Pons (tissue), 1 donor: ENCODE results near the gene COL5A2.
A peak's percentile ranks its signal among the peaks of the same experiment; 100 is the strongest.

Experiments
- DNase-seq: peaks from one replicate; pipeline ENCODE4 v3.0.0-alpha.2; 2016; ENCODE audit warnings: low spot score

COL5A2 gene

DNA sequence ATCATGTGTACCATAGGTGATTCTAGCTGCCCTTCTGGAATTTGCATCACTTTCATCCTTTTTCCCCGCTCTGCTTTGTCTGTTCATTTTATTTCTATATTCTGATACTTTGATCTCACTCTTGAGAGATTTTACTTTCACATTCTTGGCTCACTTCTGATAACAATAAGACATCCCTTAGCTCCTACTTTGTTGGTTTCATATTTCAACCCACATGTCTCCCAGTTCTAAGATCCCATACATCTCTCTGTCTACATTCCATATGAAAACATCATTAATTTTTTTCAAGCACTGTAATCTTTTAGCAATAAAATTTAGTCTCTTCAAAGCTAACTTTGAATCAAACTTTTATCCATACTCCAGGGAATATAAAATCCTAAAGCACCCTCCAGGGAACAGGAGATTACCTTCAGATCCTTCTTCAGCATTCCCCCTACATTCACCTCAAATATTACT, 129.8 kb downstream of the COL5A2 start:
- DNase-seq = no peak

DNA sequence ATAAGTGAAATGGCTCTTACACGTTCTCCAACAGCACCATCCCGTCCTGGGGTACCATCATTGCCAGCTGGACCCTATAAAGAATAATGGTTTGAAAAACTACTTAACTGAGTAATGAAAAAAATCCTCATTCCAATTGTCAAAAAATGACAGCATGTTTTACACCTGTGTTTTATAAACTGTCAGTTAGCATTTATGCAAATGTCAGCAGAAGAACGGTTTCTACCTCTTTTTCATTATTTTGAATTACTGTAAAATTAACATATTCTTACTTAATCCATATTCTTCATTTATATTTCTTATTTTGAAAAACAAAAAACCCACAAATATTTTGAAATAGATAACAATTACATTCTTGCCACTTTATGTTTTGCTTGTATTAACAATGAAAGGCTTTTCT, 131.4 kb downstream of the COL5A2 start:
- no peak for DNase-seq

DNA sequence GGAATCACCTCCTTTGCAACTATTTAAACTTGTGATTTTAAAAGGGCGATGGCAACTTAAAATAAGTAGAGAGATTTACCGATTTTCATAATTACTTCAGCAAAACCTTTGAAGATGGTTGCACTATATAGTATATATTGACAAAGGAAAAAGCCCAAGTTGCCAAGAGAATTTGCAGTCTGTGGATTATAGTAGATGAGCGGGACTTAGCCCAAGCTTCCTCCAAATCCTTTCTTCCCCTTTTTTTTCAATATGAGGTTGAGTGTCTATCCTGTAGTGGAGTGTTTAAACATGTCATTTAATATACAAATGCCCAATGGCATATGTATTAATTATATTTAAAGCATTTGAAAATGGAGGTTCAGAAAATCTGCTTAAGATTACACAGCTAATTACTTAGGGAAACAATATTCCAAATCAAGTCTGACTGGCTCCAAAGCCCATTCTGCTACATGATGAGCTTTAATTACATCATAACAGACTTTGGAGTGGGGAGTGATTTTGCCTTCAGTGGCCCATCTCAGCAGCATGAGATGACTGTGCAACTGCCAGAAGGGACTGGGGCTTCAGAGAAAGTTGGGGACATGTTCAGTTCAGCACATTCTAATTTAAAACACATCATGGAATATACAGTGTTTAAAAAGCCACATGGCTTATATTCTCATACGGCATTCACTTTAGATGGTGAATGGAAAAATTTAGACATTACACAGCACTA, 132.2 kb downstream of the COL5A2 start:
- no peak for DNase-seq

DNA sequence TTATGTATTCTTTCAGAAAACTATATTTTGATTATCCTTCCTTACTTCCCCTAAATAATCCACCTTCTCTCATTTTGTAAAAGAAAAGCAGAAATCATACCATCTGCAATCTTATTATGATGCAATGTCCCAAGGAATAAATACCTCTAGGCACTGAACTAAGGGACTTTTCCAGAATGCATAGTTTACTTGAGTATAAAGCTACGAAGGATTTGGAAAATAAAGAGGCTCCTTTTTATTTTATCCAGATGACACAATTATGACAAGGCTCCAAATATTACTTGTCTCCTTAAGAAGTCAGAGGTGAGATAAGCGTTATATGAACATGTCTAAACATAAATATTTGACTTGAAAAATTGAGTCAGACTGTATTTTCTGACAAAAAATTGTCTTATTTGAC, 133.2 kb downstream of the COL5A2 start:
- no peak for DNase-seq

DNA sequence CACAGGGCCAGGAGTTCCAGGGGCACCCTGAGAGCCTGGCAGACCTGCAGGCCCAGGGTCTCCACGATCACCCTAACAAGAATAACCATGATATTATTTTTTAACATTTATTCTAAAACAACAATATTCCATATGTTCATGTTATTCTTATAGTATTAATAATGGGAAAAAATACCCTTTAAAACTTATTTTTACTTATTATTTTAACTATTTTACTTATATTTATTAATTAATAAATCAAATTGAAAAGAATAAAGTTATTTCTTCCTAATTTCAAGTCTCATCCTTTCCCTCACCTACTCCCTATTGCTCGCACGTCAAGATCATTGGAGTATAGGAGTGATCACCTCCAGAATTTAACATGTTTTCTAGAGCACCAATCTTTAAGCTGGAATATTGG, 133.7 kb downstream of the COL5A2 start:
- DNase-seq = no peak

DNA sequence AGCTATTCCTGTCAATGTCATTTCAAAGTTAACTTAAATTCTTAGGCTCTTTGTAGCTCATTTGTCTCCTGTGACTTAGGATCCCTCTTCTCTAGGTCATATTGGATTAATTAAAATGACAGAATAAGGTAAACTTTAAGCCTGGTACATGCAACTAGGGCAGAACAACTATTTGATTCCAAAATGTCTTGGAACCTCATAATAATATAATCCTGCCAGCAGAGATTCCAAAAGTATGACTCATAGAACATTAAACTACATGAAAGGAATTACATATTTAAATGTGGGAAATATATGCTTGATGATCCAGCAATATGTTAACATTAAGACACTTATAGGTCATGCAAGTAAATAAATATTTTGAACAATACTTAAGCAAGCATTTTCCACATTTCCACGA, 142.0 kb downstream of the COL5A2 start:
- DNase-seq = no peak

DNA sequence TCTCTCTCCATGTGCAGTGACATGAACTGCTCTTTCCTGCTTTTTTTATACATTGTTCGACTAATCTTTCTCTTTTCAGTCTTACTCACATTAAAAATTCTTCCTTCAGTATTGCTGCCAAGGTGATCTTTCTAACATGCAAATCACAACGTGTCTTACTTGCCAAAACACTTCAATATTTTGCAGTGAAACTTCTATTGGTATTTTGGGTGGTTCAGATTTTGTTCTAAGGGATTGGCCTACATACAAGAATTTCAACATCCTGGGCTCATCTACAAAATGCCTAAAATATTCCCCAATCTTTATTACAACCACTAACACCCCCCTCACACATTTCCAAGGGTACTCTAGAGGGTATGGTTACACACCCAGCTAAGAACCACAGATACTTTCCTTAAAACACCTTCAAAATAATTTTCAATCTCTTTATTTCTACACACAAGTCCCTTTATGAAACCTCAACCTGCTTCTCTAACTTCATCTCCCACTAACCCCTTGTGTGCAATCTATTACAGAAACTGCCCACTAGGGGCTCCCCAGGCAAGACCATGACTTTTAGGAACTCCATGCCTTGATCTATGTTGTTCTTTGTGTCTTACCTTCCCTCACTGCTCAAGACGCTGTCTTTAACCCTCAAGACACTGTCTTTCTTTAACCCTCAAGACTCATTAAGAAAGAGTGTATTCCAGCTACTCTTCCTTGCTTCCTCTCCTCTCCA, 154.5 kb downstream of the COL5A2 start:
- DNase-seq = no peak

DNA sequence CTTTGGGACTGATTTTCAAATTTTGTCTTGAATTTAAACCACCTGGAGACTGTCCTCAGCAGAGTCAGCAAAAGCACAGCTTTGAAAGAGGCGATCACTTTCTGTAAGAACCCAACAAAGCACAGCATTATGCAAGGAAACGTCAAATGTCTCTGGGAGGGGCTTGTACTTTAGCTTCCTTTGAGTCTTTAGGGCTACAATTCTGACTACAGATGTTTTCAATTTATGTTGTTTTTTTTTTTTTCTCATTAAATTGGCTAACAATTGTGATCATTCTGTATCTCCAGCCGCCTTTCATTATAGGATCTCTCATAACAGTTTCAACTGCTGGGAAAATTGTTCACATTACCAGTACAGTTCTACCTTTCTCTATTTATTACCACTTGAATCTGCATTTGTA, 157.1 kb downstream of the COL5A2 start:
- DNase-seq = no peak

DNA sequence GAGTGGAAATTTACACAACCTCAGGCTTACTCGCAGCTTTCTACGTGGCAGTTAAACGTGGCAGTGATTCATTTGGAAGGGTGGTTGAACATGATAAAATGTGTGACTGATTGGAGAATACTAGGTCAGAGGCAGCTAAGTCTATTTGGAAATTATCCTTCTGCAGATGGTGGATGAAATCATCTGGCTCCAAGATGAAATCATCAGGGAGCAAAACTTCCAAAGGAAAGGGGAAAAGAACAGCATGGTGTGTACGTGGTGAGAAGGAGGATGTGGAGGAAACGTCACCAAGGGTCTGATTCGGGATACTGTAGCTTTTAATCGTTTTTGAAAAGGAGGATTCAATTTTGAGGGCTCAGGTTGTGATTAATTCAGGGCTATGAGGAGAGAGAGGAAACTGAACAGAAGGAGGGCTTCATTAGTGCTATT, 157.5 kb downstream of the COL5A2 start:
- peak; percentile 22 for DNase-seq

DNA sequence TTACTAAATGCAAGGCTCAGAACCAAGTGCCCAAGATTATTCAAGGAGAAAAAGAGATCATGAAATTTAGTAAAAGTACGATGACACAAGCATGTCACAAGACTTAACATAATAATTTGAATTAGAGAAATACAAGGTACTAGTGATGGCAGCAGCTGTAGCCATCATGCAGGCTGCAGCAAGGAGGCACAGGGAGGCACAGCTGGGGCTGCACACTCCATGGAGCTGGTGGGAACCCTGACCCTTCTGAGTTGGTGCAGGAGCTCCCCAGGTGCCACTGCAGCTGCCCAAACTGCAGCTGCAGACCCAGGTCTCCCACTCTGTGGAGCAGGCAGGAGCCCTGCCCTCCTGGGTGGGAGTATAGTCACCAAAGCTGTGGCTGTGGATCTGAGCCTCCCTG, 159.4 kb downstream of the COL5A2 start:
- no peak for DNase-seq

DNA sequence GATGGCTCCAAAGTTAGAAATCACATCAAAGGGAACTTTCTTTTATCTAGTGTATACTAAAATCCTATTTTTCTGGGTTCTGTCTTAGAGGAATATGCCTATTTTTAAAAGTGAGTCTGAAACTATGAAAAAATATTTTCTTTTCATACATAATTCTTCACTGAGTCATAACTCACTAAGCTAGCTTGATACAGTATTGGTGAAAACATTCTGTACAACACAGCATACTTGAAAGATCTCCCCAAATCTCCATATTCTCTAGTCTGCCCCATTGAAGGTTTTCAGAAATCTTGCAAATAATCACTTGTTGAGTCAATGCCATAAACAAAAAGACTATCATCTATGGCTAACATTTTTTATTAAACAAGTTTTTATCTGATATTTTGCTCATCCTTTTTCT, 160.9 kb downstream of the COL5A2 start:
- no peak for DNase-seq

DNA sequence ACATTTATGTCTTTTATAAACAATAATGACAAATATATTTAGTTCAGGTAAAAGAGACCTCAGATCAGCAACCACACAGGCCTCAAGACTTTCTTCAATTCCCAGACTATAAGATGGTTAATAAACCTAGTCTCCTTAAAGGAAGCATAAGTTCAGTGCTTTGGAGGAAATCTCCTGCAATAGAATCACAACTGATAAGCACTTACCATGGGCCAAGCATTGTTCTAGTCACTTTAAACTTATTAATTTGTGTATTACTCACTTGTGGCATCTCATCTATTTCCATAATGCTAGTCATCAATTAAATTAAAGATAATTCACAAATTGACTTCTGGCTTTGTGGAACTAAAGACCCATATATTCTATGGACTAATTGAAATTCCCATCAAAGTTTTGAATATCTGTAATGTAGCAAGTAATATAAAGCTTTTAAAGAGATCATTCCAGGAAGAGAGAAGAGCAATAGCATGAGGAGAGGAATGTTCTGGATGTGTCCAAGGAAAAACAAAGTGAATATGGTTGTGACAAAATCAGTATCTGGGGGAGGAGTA, 163.2 kb downstream of the COL5A2 start:
- DNase-seq = no peak

DNA sequence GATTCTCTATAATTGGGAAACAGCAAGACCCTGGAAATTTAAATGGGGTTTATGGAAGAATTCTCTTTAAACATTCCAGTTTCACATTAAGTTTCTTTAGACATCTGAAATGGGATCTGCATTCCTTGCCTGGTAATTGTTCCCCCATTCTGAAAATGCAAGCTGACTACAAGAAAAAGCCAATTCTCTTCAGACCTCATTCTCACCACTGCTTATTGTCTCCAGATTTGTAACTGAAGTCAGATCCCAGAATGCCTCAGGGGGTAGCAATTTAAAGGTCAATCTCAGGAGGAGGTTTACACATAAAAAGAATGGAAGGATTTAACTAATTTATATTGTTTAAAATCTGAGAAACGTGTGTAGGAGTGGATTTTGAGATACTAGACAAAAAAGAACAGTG, 164.2 kb downstream of the COL5A2 start:
- no peak for DNase-seq

DNA sequence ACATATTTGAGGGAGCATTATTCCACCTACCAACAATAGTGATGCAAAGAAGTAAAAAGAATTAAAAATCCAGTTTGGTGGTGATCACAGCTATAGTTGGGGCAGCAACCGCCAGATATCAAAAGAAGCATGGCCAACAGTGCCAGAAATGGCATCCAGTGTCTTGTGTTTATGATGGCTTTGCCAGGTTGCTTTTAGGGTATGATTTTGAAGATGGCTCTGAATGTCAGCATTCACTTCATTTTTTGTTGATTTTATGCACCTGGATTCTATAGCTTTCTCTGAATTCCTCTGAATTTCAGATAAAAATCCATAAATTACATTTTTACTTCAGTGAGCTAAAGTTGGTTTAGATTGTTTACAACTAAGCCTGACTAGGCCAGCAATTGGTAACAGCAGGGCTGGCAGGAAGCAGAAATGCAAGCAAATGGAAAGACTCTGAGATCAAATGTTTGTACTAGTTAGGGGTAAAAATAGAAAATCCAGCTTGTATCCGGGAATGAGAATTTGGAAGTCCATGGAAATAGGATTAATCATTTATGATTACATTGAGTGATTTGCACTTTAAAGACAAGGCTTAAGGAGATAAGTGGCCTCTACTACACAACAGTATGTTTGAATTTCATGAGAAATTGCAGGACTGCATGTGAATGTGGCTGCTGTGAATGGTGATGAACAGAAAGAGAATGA, 165.0 kb downstream of the COL5A2 start:
- DNase-seq = no peak

DNA sequence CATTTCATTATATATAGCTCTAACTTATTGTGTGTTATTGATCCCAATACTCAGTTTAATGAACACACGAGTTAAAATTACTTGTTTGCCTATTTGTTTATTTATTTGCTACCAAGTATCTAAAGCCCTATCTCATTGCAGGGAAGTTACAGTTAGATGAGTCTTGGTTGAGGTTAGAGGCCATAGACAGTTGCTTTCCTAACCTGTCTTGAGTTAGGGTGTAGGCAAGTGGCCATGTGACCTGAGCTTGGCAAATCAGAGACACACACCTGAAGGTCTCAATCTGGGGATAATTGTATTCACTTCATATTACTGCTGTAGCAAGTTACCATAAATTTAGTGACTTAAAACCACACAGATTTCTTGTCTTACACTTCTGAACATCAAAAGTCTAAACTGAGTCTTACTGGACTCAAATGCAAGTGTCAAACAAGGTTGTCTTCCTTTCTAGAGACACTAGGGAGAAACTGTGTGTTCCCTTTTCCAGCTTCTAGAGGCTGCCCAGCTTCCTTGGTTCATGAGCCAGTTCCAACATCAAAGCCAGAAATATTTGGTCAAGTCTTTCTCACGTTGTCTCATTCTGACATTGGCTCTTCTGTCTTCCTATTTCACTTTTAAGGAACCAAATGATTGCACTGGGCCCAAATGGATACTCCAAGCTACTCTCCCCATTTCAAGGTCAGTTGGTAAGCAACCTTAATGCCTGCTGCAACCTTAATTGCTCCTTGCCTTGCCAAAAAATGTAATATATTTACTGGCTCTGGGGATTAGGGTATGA, 165.7 kb downstream of the COL5A2 start:
- DNase-seq = no peak

DNA sequence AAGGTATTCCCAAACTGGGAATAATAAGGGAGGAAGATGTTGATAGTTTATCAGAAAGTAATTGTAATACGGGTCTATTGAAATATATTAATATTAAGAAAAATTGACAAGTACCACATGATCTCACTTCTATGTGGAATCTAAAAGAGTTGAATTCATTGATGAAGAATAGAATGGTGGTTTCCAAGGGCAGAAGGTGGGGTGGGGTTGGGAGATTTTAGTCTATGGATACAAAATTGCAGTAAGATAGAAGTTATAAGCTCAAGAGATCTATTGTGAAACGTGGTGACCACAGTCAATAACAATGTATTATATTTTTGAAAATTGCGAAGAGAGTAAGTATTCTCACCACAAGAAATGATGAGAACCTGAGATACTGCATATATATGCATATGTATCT, 166.5 kb downstream of the COL5A2 start:
- DNase-seq = no peak

DNA sequence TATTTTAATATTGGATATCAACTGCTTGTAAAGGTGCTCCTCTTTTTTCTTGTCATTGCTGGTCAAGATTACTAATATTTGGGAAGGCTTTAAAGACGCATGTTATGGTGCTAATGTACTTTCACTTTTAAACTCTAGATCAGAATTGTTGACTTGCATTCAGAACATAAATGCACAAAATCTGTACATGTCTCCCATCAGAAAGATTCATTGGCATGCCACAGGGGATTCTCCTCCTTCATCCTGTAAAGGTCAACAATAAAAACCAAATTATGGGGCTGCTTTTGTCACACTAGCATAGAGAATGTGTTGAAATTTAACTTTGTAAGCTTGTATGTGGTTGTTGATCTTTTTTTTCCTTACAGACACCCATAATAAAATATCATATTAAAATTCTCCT, 167.2 kb downstream of the COL5A2 start:
- no peak for DNase-seq

DNA sequence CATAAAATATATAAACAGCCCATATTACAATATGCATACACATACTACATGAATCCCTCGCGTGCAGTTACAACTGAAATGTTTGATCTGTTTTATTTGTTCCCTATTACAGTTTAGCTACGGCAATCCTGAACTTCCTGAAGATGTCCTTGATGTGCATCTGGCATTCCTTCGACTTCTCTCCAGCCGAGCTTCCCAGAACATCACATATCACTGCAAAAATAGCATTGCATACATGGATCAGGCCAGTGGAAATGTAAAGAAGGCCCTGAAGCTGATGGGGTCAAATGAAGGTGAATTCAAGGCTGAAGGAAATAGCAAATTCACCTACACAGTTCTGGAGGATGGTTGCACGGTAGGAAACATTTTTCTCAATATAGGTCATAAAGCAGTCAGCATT, 169.0 kb downstream of the COL5A2 start:
- DNase-seq = no peak

DNA sequence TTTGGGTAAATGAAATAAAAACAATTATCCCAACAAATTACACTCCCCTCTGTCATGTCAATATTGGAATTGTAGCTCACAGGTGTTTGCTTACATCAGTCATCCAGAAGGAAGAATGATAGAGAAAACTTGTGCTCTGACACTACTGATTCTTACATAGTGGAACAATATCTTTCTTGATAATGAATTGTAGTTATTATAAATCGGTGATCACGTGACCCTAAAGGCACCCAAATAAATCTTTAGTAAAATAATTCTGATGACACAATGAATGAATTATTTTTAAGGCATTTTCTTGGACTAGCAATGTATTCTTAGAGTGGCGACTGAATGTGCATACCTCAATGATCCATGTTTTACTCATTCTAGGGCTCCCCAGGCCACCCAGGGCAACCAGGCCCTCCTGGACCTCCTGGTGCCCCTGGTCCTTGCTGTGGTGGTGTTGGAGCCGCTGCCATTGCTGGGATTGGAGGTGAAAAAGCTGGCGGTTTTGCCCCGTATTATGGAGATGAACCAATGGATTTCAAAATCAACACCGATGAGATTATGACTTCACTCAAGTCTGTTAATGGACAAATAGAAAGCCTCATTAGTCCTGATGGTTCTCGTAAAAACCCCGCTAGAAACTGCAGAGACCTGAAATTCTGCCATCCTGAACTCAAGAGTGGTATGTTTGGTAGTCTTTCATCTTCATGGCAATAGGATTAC, 170.9 kb downstream of the COL5A2 start:
- DNase-seq = no peak

DNA sequence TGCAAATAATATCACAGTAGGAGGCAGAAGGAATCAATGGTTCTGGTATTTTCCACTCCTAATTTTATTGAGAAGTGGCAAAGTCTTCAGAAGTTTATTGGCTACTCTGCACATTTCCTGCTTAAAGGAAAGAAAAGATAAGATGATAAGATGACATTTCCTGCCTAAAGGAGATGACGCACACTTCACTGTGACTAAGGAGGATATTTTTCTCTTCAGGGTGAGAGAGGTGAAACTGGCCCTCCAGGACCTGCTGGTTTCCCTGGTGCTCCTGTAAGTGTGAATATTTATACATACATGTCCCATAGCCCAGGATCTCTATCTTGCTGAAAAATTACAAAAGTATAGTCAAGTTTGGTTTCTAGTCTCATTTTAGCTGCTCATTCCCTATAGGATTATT, 177.5 kb downstream of the COL5A2 start:
- no peak for DNase-seq

DNA sequence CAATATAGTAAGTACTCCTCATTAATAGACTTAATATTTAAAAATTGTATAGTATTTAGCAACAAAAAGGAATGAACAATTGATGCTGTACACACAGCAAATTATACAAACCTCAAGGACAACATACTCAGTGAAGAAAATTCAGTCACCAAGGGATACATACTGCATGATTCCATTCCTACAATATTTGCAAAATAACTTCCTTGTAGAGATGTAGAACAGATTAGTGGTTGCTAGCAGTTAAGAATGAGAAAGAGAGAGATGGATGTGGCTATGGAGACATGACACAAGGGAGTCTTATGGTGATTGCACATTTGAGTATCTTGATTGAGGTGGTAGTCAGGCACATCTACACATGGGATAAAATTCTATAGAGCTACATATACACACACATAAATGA, 179.3 kb downstream of the COL5A2 start:
- no peak for DNase-seq
